GM18507 (cell line): ENCODE measurements around the gene ALCAM.

Source experiments
- DNase-seq: peaks from one replicate; pipeline ENCODE4 v3.0.0; 2011; ENCODE audit warnings: low read depth; ENCODE audit not compliant: insufficient read length; ENCODE audit errors: extremely low spot score
- FAIRE-seq: peaks from 2 replicates; lab custom pipeline; 2011; peaks lifted over from hg19 to GRCh38; lab: Jason Lieb, UNC

ALCAM gene

DNA sequence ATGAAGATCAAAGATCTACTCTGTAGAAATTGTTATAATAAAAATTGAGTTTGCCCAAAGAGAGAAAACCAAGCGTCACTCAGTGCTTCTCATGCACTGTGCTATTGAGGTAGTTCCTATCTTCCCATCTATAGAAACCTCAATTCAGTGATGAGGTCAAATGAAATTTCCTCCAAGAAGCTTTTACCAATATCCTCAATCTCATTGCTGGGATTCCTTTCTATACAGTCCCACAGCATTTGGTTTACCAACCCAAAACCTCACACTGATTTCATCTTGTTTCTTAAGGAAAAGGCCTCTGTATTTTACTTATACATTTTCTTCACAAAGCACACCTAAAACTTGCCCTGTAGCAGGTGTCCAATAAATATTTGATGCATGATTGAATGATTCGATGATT is 147.2 kb downstream of the ALCAM start:
- FAIRE-seq, result no peak
- DNase-seq, result no peak

DNA sequence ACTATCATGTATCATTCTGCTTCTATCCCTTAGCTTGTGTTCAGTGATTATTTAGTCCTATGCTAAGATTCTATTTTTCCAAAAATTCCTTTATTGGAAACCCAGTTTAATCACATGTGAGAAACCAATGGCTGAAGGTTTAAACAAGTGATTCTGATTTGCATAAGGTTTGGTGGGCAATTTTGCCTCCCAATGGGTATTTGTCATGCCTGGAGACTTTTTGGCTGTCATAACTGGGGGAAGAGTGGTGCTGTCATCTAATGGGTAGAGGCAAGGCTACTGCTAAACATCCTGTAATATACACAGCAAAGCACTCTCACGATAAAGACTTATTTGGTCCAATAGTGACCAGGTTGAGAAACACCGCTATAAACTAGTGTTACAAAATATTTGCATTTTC is 148.7 kb downstream of the ALCAM start:
- FAIRE-seq, result no peak
- no peak for DNase-seq

DNA sequence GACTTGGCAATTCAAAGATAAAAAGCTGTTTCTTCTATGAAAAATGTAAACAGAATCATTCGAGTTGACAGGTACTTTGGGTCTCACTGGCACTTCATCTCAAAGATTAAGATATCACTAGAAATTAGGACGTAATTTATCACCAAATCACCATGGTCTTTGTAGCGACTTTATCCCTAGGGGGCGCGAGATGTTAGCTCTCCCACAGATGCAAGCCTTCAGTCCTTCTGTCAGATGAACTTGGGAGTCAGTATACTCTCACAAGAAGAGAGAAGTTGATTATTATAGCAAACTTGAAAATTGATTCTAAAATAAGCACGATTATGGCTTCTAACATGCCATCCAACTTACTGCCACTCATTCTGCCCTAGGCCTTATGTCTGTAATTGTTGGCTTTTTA is 150.3 kb downstream of the ALCAM start:
- FAIRE-seq (no peak), DNase-seq (no peak)

DNA sequence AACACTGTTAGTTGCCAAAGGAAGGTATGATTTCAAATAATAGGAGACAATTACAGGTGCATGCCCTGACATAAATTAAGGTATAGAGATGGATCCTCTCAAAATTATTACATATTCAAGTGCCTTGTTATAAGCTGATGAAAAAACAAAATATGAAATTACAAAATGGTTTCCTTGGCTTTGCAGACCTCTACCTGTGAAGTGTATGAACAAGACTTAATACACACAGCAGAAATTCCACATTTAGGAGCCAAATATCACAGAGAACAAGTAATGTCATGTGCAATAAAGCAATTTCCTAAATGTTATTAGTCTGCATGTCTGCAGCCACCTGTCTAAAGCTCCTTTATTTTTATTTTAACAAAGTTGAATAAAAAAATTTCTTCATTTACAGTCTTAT is 151.5 kb downstream of the ALCAM start:
- no peak for DNase-seq

DNA sequence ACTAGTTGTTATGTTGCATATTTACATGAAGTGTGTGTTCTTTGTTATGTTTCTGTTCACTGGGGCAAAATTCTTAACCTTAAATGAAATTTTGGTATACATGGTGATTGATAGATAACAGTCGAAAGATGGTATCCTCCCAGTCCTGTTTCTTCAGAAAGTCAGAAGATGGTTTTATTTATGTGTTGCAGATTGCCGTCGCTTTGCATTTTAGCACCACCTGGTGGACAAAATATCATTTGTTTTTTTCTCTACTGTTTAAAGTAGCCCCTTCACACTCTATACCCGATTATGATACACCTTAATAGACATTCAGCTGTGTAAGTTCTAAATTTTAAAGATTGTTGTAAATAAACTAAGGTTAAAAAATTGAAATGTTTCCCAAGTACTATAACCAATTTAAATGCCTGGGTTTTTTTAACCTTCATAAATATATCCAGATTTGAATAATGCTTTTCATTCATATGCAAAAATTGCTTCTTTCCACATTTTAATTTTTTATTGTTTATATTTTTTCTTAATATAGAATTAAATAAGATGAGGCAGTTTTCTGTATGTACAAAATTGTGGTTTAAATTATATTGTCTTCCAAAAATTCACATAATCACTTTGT is 152.2 kb downstream of the ALCAM start:
- FAIRE-seq (peak; percentile 86), DNase-seq (no peak)

More for the DNA sequence above, 151.5 kb downstream of the ALCAM start:
- no peak for FAIRE-seq

DNA sequence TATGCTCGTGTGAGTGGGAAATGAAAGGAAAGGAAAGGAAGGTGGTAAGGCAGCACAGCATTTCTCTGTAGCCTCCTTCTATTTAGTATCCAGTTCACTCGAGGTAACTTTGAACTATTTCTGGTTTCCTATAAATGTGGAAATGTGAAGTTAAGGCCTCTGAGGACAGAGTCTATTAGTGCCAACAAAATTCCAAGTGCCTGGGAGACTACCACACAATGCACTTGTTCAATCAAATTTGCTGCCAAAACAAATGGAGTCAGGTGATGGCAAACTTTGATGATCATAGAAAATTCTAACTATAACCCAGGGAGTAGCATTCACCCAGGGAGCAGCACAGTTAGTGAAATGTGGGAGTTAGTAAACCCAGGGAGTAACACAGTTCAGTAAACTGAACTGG is 155.1 kb downstream of the ALCAM start:
- no peak for FAIRE-seq
- DNase-seq, result no peak

DNA sequence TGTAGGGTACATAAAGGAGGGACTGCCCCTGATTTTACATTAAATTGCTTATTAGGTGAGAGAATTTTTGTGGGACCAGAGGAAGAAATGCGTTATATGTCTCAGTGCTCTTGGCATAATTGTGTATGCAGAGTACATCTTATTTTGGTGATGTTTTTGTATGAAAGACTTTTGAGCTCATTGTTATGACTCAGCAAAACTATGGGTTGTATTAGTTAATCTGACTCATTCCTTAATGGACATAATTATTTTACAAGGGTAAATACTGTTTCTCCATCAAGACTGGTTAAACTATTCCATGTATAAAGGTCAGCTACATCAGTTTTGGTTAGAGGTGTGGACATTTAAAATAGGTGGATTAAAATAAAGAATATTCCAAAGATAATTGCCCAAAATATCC is 156.8 kb downstream of the ALCAM start:
- FAIRE-seq (no peak), DNase-seq (no peak)

DNA sequence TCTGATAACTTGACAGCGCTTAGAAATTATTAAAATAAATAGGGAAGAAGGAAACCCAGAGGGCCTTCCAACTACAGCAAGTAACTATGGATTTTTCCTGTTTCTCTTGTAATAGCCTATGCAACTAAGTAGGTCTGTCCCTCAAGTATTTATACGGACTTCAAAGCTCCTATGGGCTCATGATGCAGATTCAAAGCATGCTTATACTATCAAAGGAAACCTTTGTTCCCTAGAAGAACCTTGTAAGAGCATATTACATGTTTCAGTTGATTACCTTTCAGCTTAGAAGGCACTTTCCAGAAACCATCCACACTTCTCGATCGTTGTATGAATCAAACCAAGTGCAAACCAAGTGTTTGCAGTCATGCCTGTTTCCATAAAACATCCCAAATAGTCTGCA is 158.8 kb downstream of the ALCAM start:
- FAIRE-seq (no peak), DNase-seq (no peak)

DNA sequence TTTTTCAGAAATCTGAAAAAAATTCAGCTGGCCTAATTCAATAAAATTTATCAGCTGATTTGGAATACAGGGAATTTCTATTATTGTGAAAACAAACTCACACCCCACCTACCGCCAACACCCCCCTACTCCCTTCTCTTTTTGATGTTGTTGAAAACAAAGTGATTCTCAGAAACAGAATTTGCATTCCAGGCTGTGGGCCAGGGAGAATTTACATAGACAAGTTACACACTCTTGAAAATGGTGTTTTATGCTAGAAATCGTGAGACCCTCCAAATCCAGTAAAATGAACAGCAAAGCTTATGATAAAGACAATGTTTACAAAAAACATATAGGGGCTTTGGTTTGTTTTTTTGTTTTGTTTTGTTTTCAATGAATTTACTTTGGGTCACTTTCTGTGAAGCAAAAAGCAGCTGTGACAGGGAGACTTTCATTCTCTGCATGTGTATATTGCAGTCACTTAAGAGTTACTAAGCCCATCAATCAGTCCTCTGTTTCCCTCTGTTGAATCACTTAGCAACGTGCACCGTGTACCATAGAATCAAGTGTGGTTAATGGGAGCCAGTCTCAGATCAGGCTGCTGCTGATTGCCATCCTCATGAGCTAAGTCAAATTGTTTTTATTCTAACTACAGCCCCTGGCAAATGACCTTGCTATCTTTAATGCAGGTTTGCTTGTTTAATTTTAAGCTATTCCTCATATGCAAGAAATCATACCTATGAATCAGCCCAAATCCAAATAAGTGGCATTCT is 159.8 kb downstream of the ALCAM start:
- no peak for DNase-seq
- FAIRE-seq, result no peak

DNA sequence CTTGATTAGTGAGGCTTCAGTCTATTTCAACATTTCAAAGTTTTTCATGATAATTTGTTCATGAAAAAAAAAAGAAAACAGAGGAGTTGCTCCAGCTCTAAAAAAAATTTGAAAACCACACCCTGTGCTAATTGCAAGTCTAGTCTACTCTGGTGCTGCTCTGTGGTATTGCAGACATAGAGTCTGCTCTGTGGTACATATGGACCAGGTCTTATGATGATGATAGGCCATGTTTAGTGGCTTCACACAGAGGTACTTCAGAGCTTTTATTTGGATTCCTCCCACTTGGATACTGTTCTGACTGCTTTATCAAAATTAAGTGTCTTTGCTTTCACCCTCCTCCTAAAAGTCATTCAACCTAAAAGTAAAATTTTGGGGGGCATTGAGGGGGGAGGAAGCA is 160.8 kb downstream of the ALCAM start:
- FAIRE-seq (peak; percentile 47), DNase-seq (no peak)

DNA sequence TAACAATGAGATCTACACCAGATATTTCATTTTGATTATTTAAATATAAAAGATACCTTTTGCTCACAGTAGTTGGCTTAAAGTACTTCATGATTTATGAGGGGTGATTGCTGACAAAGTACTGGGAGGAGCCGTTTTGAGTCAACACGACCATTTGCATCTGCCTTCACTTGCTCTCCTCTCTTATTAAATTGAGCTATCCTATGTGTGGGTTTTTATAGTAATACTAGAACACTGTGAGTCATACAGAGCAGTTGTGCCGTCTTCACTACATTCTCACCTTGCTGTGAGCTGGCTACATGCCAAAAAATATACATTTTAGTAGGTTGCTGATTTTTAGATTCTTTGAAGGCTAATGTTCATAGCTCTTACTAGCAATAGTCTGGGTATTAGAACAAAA is 161.2 kb downstream of the ALCAM start:
- DNase-seq, result no peak
- FAIRE-seq, result peak; percentile 29

DNA sequence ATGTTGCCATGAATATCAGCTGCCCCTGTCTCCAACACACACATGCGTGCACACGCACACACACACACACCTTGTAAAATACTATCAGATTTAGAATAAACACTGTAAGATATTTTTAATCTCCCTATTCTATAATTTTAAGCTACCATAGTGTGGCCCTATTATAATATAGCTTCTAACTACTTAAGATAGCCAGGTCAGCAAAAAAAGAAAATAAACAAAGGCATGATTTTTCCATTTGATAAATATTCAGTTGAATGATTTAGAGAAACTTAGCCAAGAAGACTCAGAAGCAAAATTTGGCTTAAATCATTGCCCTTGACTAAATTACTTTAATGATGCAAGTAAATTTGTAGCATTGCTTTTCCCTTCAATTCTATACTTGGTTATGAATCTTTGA is 162.2 kb downstream of the ALCAM start:
- DNase-seq (no peak), FAIRE-seq (no peak)

DNA sequence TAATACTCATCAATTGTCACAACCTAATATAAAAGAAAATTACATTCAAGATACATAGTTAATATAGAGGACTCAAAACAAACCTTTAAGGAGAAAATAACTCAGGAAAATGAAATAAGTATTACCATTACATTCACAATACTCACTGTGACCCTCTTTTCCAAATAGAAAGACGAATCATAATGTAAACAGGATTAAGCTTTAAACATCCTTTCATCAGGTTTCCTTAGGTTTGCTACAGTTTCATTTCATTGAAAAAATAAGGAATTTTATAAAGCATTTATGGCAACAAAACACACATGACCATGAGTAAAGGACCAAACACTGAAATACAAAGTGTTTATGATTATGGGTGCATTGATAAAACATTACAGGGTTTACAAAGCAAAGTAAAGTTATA is 162.7 kb downstream of the ALCAM start:
- FAIRE-seq, result no peak

DNA sequence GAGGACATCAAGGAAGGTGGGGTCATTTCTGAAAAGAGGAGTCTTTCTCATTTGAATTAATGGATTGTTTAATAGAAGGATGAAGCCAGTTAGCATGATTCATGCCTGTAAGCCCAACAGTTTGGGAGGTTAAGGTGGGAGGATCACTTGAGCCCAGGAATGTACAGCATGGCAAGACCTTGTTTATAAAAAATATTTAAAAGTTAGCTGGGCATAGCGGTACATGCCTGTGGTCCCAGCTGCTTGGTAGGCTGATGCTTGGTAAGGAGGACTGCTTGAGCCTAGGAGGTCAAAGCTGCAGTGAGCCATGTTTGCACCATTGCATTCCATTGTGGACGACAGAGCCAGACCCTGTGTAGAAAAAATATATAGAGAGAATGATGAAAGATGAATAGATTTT is 165.5 kb downstream of the ALCAM start:
- DNase-seq (no peak), FAIRE-seq (no peak)

More for the DNA sequence above, 162.7 kb downstream of the ALCAM start:
- no peak for DNase-seq

DNA sequence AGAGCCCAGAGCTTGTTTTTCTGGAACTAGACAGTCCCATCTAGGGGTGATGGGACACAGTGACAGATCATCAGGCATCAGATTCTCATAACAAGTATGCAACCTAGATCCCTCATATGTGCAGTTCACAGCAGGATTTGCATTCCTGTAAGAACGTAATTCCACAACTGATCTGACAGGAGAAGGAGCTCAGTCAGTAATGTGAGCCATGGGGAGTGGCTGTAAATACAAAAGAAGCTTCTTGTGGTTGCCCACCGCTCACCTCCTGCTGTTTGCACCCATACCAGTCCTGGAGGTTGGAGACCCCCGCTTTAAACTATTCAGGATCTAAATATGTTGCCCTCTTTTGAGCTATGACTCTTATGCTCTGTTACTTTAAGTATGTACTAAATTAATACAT is 167.3 kb downstream of the ALCAM start:
- FAIRE-seq, result no peak
- DNase-seq, result no peak

DNA sequence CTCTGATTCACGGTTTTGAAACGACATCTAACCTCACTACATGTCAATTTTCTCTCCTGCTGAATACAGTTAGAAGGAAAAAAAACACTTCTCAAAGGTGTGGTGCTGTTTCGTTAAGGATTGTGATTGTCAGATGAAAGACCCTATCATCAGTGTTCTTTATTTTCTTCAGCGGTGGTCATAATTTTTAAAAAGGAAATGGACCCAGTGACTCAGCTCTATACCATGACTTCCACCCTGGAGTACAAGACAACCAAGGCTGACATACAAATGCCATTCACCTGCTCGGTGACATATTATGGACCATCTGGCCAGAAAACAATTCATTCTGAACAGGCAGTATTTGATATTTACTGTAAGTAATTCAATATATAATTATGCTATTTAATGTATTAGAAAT is 167.8 kb downstream of the ALCAM start:
- FAIRE-seq (no peak), DNase-seq (no peak)

DNA sequence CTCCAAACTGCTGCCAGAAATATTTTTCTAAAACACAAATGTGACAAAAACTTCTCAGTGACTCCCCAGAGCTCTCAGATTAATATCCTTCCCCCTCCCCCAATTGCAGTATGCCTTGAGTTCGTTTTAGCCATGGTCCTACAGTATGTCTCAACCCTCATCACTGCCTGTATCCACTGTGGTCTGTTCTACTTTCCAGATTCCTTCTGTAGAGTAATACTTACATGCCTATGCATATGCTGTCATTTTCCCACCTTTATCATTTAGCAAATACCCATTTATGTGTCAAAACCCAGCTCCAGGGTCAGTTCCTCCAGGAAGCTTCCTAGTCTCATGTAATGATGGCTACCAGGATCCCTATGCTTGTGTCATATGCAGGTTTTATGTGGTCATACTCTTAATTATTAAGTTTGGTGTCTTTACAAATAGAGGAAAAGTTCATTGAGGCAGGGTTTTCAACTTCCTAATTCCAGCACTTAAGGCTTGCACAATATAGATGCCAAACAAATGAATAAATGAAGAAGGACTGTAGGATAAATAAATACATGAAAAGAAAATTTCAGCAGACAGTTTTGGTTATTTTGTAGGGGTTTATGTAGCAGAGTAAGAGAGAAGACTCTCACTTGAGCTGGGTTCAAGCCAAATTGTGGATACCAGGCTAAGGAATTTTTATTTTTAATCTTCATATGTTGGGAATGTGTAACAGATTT is 170.8 kb downstream of the ALCAM start:
- FAIRE-seq (no peak), DNase-seq (no peak)

DNA sequence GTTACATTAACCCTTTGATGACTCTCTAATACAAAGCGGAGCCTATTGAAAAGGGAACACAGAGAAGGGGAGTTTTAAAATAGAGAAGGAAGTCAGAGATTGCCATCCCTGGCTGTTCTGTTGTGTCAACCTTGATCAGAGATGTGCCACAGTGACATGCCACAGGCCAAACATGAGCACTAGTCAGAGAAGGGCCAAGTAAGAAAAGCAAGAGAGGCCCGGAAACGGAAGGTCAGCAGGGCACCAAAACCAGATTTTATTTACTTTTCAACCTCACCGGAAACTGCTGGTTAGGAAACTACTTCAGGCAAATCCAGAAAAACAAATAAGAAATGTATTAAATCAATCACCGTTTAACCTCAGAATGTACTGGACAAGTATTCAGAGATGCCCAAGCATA is 171.8 kb downstream of the ALCAM start:
- DNase-seq (no peak), FAIRE-seq (no peak)

DNA sequence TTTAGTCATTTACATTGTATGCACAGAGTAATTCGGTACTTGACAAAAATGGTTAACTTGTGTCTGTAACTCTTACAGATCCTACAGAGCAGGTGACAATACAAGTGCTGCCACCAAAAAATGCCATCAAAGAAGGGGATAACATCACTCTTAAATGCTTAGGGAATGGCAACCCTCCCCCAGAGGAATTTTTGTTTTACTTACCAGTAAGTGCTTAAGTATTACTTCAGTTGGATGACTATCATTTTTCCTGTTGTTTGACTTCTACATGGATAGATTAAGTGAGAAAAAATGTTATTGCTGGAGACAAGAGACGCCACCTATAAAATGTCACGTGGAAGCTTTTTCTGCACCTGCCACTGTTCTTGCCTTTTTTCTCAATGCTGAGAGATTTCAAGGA is 173.2 kb downstream of the ALCAM start:
- DNase-seq (no peak), FAIRE-seq (no peak)

DNA sequence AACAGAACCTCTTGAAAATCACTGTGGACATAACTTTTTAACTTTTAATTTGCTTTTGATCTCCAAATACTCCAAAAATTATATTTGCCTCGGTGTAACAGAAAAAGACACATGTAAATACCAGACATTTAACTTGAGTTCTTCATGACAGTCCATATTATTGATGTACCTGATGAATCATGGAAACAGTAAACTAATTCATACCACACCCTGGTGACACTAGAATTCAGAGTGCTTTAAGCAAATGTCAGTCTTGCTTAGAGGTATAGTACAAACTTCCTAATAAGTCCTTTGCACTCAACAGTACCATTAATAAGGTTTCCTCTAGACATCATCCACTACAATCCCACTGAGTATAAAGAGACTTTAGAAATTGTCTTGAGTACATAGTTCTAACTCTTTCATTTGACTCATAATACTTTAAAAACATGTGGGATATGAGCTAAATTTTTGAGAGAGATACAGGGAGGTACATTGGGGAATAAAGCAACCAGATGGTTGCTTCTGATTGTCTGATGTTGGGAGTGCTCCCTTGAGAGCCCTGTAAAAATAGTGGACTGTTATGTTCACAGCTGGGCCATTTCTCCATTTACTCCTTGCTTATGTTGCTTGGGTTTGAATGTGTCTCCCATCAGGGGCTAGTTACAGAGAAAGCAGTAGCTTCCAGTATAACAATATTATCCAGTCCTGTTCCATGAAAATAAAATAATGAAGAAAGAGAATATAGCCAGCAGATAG is 175.7 kb downstream of the ALCAM start:
- FAIRE-seq, result no peak
- DNase-seq, result no peak
